ENCODE data around the gene PSMB5. TPM values are rescaled to one million over a fixed set of nuclear protein-coding genes. Genes with fewer than 3 reads are reported as not detected.

The PSMB5 gene
- total RNA-seq, 1 experiment from 2014 or later: 224 TPM

DNA sequence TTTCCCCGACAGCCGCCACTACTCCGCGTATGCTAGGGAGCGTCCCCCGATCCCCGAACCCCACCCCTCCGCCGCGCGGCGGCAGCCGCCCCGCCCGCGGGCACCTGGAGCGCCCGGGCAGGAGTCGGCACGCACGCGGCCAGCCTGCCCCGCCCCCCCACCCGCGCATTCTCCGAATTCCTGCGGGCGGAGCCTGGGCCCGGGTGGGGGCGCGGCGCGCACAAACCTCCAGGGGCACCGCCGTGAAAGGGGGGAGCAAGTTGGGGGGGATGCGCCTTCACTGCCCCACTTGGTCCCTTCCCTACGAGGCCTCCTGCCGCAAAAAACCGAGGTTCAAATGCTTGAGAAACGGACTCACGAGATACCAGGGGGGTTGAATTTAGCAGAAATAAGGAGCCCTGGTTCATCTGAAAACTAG is 54.0 kb downstream of the PSMB5 start:
- POLR2A ChIA-PET: interaction anchor here (0.8 to 1.3 kb wide), 2 partner anchors 24 to 78 kb away, joined by 3 to 4 read pairs; partner anchors contain the start of gene HAUS4
- no peak overlapping the region for H3K27ac Mint-ChIP-seq
- CTCF ChIA-PET: interaction anchor here (1.1 to 3.7 kb wide), 5 partner anchors 9 to 76 kb away, joined by 4 to 50 read pairs (median 32); partner anchors contain the start of genes CDH24, PRMT5 and PSMB11

DNA sequence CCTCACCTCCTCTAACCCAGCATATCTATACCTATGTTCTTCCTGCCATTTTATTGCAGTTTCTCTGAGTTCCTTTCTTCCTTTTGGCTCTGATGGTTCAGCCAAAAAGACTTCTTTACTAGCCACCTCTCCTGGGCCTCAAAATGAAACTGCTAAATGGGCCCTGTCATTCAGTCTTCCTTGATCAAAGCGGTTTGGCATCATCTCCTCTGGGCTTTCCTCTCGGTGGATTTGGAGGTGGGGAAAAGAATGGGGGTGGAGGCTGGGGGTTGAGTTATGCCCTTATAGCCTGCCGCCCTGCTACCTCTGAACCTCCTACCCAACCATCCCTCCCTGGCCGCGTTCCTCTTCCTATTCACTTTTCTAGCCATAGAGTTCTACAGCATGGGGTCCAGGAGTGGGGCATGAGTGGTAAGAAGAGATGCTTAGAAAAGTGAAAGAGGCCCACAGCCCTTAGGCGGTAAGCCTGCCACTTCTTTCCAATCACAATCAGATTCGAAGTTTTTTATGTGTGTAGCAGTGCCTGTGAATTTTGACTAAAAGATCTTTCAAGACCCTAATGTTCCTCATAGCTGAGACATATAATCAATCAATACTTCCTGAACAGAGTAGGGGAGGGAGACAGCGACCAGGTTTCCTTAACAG is 54.8 kb downstream of the PSMB5 start:
- no peak for DNase-seq (ENCODE audit: low spot score)
- no peak for ATAC-seq
- H3K36me3 Mint-ChIP-seq: peaks cover 35% of the 10 kb centered on the region
- ChIA-PET CTCF (interaction anchor here (0.9 to 3.7 kb wide), 2 partner anchors 50 to 77 kb away, joined by 3 to 50 read pairs; partner anchors contain the start of gene CDH24), POLR2A (interaction anchor here (0.8 kb wide), 1 partner anchor 78 kb away, joined by 3 read pairs; no protein-coding TSS in a partner anchor)
- no peak for TF ChIP-seq RORB (CRISPR knock-in tag; IDR thresholded peaks at IDR 0.05)
- TF ChIP-seq, protein P1, sequence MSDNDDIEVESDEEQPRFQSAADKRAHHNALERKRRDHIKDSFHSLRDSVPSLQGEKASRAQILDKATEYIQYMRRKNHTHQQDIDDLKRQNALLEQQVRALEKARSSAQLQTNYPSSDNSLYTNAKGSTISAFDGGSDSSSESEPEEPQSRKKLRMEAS (CRISPR knock-in tag; IDR thresholded peaks at IDR 0.05): 0 out of 2 replicates have a peak, but pooled peaks have one; percentile 19
- TF ChIP-seq TEAD4 (CRISPR knock-in tag; IDR thresholded peaks at IDR 0.05): no peak
- no peak for TF ChIP-seq ESRRA (CRISPR knock-in tag; IDR thresholded peaks at IDR 0.05; ENCODE audit: borderline replicate concordance)
- no peak for TF ChIP-seq SOX15 (CRISPR knock-in tag; IDR thresholded peaks at IDR 0.05)
- H3K4me3 Mint-ChIP-seq: peak overlapping the region; percentile 71
- H3K27ac Mint-ChIP-seq: peak overlapping the region; percentile 76; the same call in 1 of the 2 replicates
- no peaks in the 10 kb centered on the region; the same call in none of the 2 replicates for H3K27me3 Mint-ChIP-seq (ENCODE audit: low read depth)
- peaks cover 5% of the 10 kb centered on the region for H3K9me3 Mint-ChIP-seq
- peaks cover 47% of the 10 kb centered on the region for H3K4me1 Mint-ChIP-seq

More for the DNA sequence above, 54.0 kb downstream of the PSMB5 start:
- peak; percentile 94; the same call in 1 of the 2 replicates for TF ChIP-seq TEAD1 (CRISPR knock-in tag; IDR thresholded peaks at IDR 0.05)
- TF ChIP-seq PRRX2 (CRISPR knock-in tag; IDR thresholded peaks at IDR 0.05): no peak
- peak; percentile 84; the same call in 1 of the 2 replicates for TF ChIP-seq TEAD4 (CRISPR knock-in tag; IDR thresholded peaks at IDR 0.05)
- ATAC-seq (peak; percentile 2), DNase-seq (ENCODE audit: low spot score) (peak; percentile 76)
- Mint-ChIP-seq H3K9me3 (peaks cover 6% of the 10 kb centered on the region), H3K27me3 (ENCODE audit: low read depth) (no peaks in the 10 kb centered on the region; the same call in none of the 2 replicates), H3K4me1 (peaks cover 48% of the 10 kb centered on the region), H3K36me3 (peaks cover 30% of the 10 kb centered on the region), H3K4me3 (peak overlapping the region; percentile 71)

DNA sequence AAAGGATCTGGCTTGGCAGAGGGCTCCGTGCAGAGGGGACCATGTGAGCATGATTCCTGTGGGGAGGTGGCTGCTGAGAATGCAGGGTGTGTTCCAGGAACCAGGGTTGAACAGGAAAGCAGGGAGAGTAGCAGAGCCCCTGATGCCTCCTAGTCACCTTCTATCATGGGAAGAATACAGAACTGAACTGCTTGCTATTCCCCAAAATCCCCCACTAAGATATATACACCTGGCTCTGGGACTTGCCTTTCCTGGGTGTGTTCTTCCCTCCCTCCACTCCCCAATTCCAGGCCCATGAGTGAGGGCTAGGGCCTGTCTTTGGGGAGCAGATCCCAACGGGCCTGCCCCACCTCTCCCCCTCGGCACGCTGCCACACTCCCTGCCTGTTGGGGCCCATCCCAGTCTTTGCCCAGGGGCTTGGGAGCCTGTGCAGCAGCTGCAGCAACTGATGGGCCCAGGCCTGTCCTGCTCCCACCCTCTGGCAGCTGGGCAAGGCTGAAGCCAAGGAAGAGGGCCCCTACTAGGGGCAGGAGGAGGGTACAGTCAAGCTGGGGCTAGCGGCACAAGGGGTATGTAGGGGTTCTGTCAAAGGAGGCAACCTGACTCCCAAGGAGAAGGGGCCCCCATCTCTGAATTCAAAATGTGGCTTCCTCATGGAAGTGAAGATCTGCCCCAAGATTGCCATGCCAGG is 55.6 kb downstream of the PSMB5 start:
- Mint-ChIP-seq H3K27ac (peak overlapping the region; percentile 99; the same call in 1 of the 2 replicates), H3K4me1 (peaks cover 42% of the 10 kb centered on the region), H3K27me3 (ENCODE audit: low read depth) (no peaks in the 10 kb centered on the region; the same call in none of the 2 replicates), H3K36me3 (peaks cover 36% of the 10 kb centered on the region), H3K9me3 (no peaks in the 10 kb centered on the region), H3K4me3 (peak overlapping the region; percentile 71)
- POLR2A ChIA-PET: interaction anchor here (2.0 to 3.3 kb wide), 2 partner anchors 7 to 22 kb away, joined by 5 to 19 read pairs; partner anchors contain the start of gene HAUS4
- ATAC-seq (no peak), DNase-seq (ENCODE audit: low spot score) (no peak)
- TF ChIP-seq, protein P2, sequence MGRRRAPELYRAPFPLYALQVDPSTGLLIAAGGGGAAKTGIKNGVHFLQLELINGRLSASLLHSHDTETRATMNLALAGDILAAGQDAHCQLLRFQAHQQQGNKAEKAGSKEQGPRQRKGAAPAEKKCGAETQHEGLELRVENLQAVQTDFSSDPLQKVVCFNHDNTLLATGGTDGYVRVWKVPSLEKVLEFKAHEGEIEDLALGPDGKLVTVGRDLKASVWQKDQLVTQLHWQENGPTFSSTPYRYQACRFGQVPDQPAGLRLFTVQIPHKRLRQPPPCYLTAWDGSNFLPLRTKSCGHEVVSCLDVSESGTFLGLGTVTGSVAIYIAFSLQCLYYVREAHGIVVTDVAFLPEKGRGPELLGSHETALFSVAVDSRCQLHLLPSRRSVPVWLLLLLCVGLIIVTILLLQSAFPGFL (CRISPR knock-in tag; IDR thresholded peaks at IDR 0.05; ENCODE audit: borderline replicate concordance): 0 out of 2 replicates have a peak, but pooled peaks have one; percentile 18
- TF ChIP-seq GABPB1 (CRISPR knock-in tag; IDR thresholded peaks at IDR 0.05) (peak; percentile 4; the same call in 1 of the 2 replicates), CBFB (CRISPR knock-in tag; IDR thresholded peaks at IDR 0.05; ENCODE audit: low read depth) (no peak)
- CTCF ChIA-PET: interaction anchor here (0.9 to 2.5 kb wide), 2 partner anchors 49 to 77 kb away, joined by 3 to 16 read pairs; no protein-coding TSS in a partner anchor

DNA sequence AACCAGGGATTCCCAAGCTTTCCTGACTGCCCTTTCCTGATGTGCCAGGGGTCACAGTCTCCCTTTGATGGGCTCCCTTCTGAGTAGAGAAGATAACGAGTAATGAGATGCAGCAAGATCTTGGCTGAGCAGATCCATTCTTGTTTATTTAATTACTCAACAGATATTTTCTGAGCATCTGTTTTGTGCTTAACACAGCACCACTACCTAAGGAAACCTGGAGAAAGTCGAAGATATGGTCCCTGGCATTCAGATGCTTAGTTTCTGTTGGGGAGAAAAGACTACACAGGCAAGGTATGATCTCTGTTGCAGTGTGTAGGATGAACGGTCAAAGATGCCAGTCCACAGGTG is 56.2 kb downstream of the PSMB5 start:
- POLR2A ChIA-PET: interaction anchor here (0.9 to 3.3 kb wide), 7 partner anchors 8 to 92 kb away, joined by 3 to 19 read pairs (median 4); partner anchors contain the start of gene HAUS4
- Mint-ChIP-seq H3K27me3 (ENCODE audit: low read depth) (no peaks in the 10 kb centered on the region; the same call in none of the 2 replicates), H3K9me3 (no peaks in the 10 kb centered on the region), H3K36me3 (peaks cover 40% of the 10 kb centered on the region), H3K27ac (peak overlapping the region; percentile 99), H3K4me1 (peaks cover 46% of the 10 kb centered on the region), H3K4me3 (peak overlapping the region; percentile 59; the same call in 1 of the 2 replicates)
- DNase-seq (ENCODE audit: low spot score): no peak
- ATAC-seq: no peak
- CTCF ChIA-PET: interaction anchor here (0.6 to 4.1 kb wide), 9 partner anchors 7 to 1130 kb away, joined by 3 to 78 read pairs (median 11); partner anchors contain the start of genes HAUS4 and PRMT5
- TF ChIP-seq, protein P3, sequence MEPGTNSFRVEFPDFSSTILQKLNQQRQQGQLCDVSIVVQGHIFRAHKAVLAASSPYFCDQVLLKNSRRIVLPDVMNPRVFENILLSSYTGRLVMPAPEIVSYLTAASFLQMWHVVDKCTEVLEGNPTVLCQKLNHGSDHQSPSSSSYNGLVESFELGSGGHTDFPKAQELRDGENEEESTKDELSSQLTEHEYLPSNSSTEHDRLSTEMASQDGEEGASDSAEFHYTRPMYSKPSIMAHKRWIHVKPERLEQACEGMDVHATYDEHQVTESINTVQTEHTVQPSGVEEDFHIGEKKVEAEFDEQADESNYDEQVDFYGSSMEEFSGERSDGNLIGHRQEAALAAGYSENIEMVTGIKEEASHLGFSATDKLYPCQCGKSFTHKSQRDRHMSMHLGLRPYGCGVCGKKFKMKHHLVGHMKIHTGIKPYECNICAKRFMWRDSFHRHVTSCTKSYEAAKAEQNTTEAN (CRISPR knock-in tag; IDR thresholded peaks at IDR 0.05): no peak
- TF ChIP-seq KAT7 (CRISPR knock-in tag; IDR thresholded peaks at IDR 0.05; ENCODE audit: borderline replicate concordance): no peak
- TF ChIP-seq ZNF416 (CRISPR knock-in tag; IDR thresholded peaks at IDR 0.05): no peak
- TF ChIP-seq, protein P4, sequence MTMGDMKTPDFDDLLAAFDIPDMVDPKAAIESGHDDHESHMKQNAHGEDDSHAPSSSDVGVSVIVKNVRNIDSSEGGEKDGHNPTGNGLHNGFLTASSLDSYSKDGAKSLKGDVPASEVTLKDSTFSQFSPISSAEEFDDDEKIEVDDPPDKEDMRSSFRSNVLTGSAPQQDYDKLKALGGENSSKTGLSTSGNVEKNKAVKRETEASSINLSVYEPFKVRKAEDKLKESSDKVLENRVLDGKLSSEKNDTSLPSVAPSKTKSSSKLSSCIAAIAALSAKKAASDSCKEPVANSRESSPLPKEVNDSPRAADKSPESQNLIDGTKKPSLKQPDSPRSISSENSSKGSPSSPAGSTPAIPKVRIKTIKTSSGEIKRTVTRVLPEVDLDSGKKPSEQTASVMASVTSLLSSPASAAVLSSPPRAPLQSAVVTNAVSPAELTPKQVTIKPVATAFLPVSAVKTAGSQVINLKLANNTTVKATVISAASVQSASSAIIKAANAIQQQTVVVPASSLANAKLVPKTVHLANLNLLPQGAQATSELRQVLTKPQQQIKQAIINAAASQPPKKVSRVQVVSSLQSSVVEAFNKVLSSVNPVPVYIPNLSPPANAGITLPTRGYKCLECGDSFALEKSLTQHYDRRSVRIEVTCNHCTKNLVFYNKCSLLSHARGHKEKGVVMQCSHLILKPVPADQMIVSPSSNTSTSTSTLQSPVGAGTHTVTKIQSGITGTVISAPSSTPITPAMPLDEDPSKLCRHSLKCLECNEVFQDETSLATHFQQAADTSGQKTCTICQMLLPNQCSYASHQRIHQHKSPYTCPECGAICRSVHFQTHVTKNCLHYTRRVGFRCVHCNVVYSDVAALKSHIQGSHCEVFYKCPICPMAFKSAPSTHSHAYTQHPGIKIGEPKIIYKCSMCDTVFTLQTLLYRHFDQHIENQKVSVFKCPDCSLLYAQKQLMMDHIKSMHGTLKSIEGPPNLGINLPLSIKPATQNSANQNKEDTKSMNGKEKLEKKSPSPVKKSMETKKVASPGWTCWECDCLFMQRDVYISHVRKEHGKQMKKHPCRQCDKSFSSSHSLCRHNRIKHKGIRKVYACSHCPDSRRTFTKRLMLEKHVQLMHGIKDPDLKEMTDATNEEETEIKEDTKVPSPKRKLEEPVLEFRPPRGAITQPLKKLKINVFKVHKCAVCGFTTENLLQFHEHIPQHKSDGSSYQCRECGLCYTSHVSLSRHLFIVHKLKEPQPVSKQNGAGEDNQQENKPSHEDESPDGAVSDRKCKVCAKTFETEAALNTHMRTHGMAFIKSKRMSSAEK (CRISPR knock-in tag; IDR thresholded peaks at IDR 0.05; ENCODE audit: borderline replicate concordance): no peak
- TF ChIP-seq, protein P5, sequence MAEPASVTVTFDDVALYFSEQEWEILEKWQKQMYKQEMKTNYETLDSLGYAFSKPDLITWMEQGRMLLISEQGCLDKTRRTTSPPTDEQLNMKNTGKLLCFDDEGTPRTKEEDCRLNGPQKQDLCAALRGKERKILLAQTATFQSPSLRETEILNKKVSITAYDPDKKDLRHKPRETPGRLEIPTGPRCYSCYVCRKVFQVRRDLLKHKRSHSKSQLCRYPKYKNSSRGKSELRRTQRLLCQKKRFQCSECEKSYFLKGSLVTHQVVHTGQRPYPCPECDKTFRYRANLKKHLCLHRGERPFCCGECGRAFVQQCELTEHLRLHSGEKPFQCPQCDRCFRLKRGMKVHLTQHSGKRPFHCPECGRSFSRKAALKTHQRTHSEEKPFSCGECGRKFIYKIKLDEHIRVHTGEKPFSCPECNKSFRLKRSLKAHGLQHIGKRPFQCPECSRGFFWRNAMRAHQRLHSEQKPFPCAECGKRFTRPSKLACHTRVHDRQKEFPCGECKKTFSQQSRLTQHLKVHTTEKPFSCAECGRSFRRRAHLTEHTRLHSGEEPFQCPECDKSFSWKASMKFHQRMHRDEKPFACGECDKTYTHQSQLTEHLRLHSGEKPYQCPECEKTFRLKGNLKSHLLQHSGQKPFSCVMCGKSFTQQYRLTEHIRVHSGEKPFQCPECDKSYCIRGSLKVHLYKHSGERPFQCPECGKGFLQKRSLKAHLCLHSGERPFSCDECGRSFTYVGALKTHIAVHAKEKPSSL (CRISPR knock-in tag; conservative IDR thresholded peaks at IDR 0.05): no peak
- no peak for TF ChIP-seq CREB1 (CRISPR knock-in tag; IDR thresholded peaks at IDR 0.05)
